NCI-H1694 treated with DMSO at 0.1 percent for 48 hours (cell line): ENCODE measurements around the gene CD79A.
A peak's percentile ranks its signal among the peaks of the same experiment; 100 is the strongest.
"Not testable (repeated sequence)": the region's sequence is repeated elsewhere in the genome, so short reads cannot be mapped to it uniquely, and the experiment has no call there.

Experiments
- DNase-seq: peaks from one replicate; lab custom pipeline; 2025; lab: John Stamatoyannopoulos, UW

The CD79A gene

GRCh38 chr19:41863209-41863931 lies 13.7 kb upstream of the CD79A start:
- no peak for DNase-seq

- DNase-seq: no peak
These were observed 12.7 kb upstream of the CD79A start for GRCh38 chr19:41864374-41864773.

DNA sequence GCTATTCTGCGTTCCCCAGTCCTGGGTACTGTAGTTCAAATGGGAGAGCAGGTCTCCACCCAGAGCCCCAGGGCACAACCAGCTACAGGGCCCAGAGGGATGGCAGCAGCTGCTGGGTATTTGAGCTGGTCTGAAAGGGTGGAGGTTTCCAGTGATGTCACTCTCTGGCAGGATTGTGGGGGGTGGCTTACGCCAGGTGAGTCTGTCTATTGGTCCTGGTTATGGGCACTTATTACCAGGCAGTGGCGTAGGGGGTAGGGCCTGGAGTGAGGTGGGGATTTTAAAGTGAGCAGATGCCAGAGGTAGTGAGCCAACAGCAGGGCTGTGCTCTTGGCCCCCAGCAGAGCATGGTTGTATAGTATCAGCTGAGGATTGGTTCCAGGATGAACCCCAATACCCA lies 10.8 kb upstream of the CD79A start:
- no peak for DNase-seq

DNA sequence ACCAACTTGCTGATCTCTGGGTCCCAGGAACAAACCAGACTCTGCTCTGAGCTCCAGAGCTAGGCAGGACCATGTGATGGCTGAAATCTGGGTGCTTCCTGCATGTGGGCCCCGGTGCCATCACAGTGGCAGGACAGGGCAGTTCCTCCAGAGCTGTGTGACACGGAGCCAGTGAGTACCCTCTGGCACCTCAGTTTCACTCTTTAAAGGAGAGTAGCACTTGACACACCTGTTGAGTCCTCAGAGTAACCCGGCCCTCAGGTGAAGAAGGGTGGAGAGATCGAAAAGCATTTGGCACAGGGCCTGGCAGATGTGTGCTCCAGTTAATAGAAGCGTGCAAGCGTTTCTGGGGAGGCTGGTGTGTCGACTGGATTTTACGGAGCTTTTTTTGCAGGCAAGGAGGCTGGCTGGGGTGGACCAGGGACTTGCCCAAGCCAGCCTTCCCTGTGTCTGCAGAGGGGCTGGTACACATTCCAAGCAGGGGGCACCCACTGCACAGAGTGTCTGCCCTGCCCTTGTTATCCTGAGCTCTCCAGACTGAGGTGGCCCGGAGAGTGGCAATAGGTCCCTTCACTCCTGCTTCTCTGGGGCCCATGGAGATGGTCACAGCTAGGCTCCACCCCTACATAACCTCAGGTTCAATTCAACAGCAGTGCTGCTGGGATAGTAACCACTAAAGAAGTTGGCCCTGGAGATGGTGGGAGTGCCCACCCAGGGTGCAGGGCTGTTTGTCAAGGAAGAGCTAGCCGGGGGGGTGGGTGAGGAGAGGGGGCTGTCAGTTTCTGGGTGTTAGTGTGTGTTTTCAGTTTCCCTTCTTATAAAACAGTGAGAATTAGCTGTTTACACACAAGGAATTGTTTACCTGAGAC lies 8.7 kb upstream of the CD79A start:
- DNase-seq: no peak

DNA sequence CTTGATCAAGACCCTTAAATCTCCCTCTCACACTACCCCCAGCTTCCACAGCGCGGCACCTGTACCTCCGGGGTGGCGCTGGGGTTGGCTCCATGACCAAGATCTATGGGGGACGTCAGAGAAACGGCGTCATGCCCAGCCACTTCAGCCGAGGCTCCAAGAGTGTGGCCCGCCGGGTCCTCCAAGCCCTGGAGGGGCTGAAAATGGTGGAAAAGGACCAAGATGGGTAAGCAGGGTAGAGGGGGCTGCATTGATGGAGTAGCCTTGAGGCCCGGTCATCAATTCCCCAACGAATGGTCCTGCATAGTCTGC lies 8.1 kb upstream of the CD79A start:
- no peak for DNase-seq

GRCh38 chr19:41869374-41869955 lies 7.6 kb upstream of the CD79A start:
- DNase-seq: no peak

- no peak for DNase-seq
These were observed 6.6 kb upstream of the CD79A start for GRCh38 chr19:41870401-41870873.

- DNase-seq: no peak
These were observed 5.3 kb upstream of the CD79A start for GRCh38 chr19:41871573-41872383.

- DNase-seq: no peak
These were observed 4.7 kb upstream of the CD79A start for GRCh38 chr19:41872384-41872774.

- peak; percentile 39 for DNase-seq
These were observed 4.1 kb upstream of the CD79A start for GRCh38 chr19:41872775-41873647.

GRCh38 chr19:41875973-41876372 lies 1.1 kb upstream of the CD79A start:
- DNase-seq: not testable (repeated sequence)

DNA sequence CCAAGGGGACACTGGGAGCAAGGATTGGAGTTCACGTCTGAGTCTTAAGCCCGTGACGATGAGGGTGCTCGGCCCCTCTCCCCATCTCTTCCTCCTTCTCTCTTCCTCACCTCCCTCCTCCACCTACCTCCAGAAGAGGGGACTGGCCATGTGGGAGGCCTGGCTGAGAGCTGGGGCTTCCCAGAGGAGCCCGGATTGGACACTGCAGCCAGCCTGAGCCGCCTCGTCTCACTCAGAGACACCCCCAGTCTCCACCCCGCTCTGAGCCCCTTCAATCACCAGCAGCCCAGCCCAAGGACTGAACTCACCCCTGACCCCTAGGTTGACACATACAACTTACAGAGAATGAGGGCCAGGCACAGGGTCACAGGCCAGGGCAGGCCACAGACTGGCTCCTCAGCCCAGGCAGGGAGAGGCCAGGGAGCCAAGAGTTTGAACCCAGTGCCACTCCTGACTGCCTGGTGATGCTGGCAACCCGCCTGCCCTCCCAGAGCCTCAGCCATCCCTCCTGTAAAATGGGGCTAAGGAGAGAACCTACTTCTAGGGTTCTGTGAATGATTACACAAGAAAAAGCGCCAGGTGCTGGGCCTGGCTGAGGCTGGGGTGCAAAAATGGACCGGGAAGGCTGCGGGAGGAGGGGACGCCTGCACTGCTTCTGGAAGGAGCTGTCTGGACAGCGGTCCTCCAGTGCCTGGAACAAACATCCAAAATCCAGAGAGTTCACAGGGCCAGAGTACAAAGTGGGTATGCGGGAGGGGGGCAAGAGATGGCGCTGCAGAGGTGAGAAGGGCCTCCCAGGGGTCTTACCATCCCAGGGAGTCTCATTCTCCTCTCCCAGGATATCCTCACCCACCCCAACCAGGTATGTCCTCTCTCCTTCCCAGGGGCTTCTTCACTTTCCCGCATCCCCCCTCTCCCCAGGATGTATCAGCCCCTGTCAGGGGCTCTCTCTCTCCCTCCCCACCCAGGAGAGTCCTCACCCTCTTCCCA lies 1.1 kb downstream of the CD79A start:
- DNase-seq: no peak

DNA sequence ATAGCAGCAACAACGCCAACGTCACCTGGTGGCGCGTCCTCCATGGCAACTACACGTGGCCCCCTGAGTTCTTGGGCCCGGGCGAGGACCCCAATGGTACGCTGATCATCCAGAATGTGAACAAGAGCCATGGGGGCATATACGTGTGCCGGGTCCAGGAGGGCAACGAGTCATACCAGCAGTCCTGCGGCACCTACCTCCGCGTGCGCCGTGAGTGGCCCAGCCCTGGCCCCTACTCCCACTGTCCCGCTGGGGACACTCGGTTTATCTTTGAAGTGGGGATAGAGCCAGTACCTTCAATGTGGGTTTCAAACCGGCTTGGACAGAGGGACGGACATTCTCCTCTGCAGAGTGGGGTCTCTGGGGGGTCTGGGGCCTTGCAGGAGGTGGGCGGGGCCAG lies 2.0 kb downstream of the CD79A start:
- DNase-seq: no peak

- no peak for DNase-seq
These were observed 2.7 kb downstream of the CD79A start for GRCh38 chr19:41879670-41880328.

GRCh38 chr19:41880329-41880708 lies 3.2 kb downstream of the CD79A start:
- DNase-seq: no peak

- DNase-seq: no peak
These were observed 5.7 kb downstream of the CD79A start, which contains the start of gene ARHGEF1 for GRCh38 chr19:41882568-41883462. TSS of gene ARHGEF1 (plus strand) at chr19:41883184. CDS start at chr19:41888083, 4,899 bp downstream.

DNA sequence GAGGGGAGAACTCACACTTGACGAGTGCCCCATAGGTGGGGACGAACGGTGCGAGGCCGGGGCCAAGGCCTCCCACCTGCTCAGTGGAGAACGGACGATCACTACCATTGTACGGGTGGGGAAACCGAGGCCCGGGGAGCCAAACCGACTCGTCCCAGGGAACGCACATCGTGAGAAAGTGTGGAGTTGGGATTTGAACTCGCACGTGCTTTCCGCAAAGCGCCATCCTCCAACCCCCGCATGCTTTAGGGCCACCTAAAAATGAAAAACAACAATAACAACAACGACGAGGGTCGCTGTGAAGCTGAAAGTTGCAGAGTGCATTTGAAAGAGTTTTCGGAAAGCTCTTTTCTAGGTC lies 6.4 kb downstream of the CD79A start:
- no peak for DNase-seq
